Natural killer cell treated with Interleukin-12 subunit alpha and Interleukin-12 subunit beta and Interleukin-15 and Interleukin-18, amount 100 ng/mL, for 72 hours (primary cell): Measurements from ENCODE around the gene MAEA. TPM values are rescaled to one million over a fixed set of nuclear protein-coding genes. Genes with fewer than 3 reads are reported as not detected.
"Not testable (repeated sequence)": the region's sequence is repeated elsewhere in the genome, so short reads cannot be mapped to it uniquely, and the experiment has no call there.

ENCODE experiments used
- ATAC-seq, 2 donors: fragments of 150-1000 bp; cut with Tn5 transposase in 1 of 2; sonication (Bioruptor Pico), chemical (Tn5 transposase) in 1 of 2; 2 replicates each; pipeline ENCODE4 v1.10.0; 2021
- DNase-seq: peaks from one replicate; pipeline ENCODE4 v3.0.0; 2022; ENCODE audit warnings: low spot score
- H3K27ac Mint-ChIP-seq, 2 donors: 1 replicate in 1 of 2; 2 replicates in 1 of 2; pipeline ENCODE4 v1.8.0; 2022; ENCODE audit warnings: mixed read lengths in 2 of 2, mild to moderate bottlenecking in 1 of 2, moderate library complexity in 1 of 2
- H3K27me3 Mint-ChIP-seq, 2 donors: 1 replicate in 1 of 2; 2 replicates in 1 of 2; pipeline ENCODE4 v1.8.0; 2022; ENCODE audit warnings: mixed read lengths in 2 of 2
- H3K36me3 Mint-ChIP-seq: one replicate; pipeline ENCODE4 v1.8.0; 2022; ENCODE audit warnings: mixed read lengths
- H3K4me1 Mint-ChIP-seq, 2 donors: 1 replicate in 1 of 2; 2 replicates in 1 of 2; pipeline ENCODE4 v1.8.0; 2022; ENCODE audit warnings: low read depth in 2 of 2, mixed read lengths in 2 of 2, mild to moderate bottlenecking in 1 of 2
- H3K4me3 Mint-ChIP-seq: one replicate; pipeline ENCODE4 v1.8.0; 2022; ENCODE audit warnings: mixed read lengths
- H3K9me3 Mint-ChIP-seq: 2 replicates; pipeline ENCODE4 v1.8.0; 2022; ENCODE audit warnings: mixed read lengths
- total RNA-seq, 2 donors: library from RNA; stranded (reverse); gene quantifications; one replicate each; pipeline ENCODE4 v1.2.3, GENCODE V29; 2022

Gene MAEA
- total RNA-seq, 2 donors from 2014 or later = 60.1 to 93.7 TPM

DNA sequence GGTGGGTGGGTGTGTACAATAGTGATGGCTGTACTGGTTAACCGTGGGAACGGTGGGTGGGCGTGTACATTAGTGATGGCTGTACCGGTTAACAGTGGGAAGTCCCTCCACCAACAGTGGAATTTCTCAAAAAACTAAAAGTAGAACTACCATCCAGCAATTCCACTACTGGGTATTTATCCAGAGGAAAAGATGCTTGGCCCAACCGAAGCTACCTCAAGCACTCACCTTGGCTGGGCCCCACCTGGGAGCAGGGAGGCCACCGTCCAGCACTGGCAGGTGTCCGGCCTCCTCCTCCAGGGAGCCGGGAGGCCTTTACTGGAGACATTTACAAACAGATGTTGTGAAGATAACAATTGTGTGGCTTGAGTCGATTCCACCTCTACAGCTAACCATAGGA, 6.0 kb upstream of the MAEA start:
- no peak overlapping the region for H3K4me3 Mint-ChIP-seq
- no peak overlapping the region for H3K27ac Mint-ChIP-seq
- no peak for ATAC-seq
- H3K36me3 Mint-ChIP-seq = no peaks in the 10 kb centered on the region
- no peak for DNase-seq
- no peaks in the 10 kb centered on the region for H3K9me3 Mint-ChIP-seq
- H3K27me3 Mint-ChIP-seq = no peaks in the 10 kb centered on the region
- peaks cover 0 to 4% of the 10 kb centered on the region in 2 donors for H3K4me1 Mint-ChIP-seq

DNA sequence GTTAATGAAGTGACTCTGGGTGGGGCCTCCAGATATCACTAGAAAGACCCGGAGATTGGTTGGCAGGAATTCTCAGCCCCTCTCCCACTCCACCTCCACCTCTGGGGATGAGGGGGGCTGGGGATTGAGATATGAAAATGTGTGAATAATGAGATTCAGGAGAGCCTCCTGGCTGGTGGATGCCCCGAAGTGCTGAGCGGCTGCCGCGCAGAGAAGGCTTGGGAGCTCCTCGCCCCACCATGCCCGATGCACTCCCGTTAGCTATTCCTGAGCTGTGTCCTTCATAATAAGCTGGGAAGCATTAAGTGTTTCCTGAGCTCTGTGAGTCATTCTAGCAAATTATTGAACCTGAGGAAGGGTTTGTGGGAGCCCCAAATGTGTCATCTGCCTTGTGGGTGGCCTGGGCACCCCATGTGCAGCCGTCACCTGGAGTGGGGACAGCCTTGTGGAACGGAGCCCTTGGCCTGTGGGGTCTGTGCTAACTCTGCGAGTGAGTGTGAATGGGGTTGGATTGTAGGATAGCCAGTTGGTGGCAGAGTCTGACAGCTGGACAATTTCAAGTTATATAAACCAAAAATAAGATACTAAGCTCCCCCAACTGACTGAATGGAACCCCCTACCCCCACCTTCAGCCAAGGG, 4.4 kb upstream of the MAEA start:
- DNase-seq (no peak), ATAC-seq (no peak)
- Mint-ChIP-seq H3K9me3 (no peaks in the 10 kb centered on the region), H3K27ac (no peak overlapping the region), H3K36me3 (no peaks in the 10 kb centered on the region), H3K4me3 (no peak overlapping the region), H3K27me3 (no peaks in the 10 kb centered on the region), H3K4me1 (peaks cover 0 to 5% of the 10 kb centered on the region in 2 donors)

DNA sequence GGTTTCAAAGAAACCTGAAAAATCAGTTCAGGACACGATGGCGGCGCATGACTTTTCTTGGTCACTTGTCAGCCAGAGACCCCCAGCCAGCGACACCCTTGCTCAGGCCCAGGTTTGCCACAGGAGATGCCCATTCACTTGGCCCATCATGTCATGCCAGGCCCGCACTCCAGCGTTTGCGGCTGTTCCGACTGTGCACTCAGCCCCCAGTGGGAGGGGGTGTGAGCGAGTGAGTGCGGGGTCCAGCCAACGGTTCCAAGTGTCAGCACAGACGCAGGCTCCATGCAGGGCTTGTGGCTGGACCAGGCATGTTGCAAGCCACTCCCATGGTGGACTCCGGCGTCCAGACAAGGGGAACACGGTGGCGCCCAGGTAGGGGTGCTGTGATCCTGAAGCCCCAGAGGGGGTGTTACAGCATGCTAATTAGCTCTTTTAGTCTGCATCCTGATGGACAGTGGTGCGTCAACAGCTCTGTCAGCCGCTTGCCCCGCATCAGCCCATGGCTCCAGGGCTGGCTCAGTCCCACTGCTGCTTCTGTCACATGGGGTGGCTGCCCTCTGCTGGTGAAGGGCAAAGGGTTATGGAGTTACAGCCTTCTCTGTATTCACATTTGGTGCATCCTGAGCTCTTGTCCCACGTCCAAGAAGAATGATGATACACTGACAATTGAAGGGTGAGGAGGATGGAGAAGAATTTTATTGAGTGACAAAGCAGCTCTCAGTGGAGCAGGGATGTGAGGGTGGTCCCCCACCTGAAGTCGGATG, 3.7 kb upstream of the MAEA start:
- no peak for DNase-seq
- ATAC-seq = no peak
- Mint-ChIP-seq H3K36me3 (no peaks in the 10 kb centered on the region), H3K4me1 (peaks cover 7 to 12% of the 10 kb centered on the region in 2 donors), H3K4me3 (no peak overlapping the region), H3K27me3 (no peaks in the 10 kb centered on the region), H3K27ac (no peak overlapping the region), H3K9me3 (no peaks in the 10 kb centered on the region)

DNA sequence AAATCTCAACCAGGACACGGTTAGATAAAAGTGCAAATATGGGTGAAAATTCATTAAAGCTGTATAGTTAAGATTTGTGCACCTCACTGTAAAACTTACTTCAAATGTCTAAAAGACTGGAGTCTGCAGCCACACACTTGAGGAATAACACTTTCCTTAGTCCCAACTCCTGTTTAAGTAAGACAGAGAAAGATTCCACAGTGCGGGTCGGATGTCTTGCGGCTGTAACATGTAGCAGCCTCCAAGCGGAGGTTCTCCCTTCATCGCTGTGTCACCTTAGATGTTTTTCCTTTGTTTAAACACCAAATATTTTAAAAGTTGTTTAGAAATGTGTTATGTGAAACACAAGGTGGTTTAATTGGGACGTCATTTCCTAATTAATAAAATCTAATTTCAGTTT, 905 bp upstream of the MAEA start:
- ATAC-seq (no peak), DNase-seq (no peak)
- H3K27ac Mint-ChIP-seq = peak overlapping the region; percentile 81 to 91
- H3K27me3 Mint-ChIP-seq = no peaks in the 10 kb centered on the region
- H3K36me3 Mint-ChIP-seq = no peaks in the 10 kb centered on the region
- peak overlapping the region; percentile 77 for H3K4me3 Mint-ChIP-seq
- H3K9me3 Mint-ChIP-seq = no peaks in the 10 kb centered on the region
- H3K4me1 Mint-ChIP-seq = peaks cover 24 to 27% of the 10 kb centered on the region in 2 donors

DNA sequence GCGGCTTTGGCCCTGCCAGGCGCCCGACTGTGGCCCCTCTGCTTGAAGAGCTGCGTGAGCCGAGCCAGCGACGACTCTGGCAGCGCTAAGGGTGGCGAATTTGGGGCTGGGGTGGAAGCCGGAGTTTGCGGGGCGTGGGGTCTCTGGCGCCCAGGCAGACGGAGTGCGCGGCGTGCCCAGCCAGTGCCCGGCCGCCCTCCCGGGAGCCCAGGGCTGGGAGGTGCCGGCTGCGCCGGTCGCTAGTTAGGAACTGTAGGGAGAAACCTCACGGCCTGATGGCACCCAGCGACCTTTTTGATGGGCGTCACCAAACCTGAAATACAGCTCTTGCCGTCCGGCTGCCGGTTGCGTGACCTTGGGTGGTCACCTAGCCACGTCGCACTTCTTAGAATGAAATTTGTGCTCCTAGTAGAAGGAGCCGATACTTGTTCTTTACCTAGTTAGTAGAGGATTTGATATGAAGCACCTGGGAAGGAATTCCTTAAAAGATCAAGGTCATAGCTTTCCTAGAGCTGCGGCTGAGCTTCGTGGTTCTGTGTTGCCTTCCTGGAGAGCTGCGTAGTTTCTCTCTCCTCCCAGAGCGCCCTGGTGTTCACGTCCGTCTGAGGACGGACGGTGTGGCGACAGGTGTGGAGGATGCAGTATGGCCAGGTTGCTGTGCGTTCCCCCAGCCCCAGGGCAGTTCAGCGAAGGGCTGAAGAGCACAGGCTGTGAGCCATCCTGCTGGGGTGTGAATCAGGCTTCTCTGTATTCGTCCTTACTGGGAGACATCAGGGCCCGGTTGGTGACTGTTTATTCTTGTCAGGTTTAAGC, 680 bp downstream of the MAEA start:
- Mint-ChIP-seq H3K27me3 (no peaks in the 10 kb centered on the region), H3K27ac (peak overlapping the region; percentile 91 to 95), H3K36me3 (no peaks in the 10 kb centered on the region), H3K4me3 (peak overlapping the region; percentile 98), H3K9me3 (no peaks in the 10 kb centered on the region), H3K4me1 (peaks cover 27 to 28% of the 10 kb centered on the region in 2 donors)
- no peak for DNase-seq
- ATAC-seq = no peak

DNA sequence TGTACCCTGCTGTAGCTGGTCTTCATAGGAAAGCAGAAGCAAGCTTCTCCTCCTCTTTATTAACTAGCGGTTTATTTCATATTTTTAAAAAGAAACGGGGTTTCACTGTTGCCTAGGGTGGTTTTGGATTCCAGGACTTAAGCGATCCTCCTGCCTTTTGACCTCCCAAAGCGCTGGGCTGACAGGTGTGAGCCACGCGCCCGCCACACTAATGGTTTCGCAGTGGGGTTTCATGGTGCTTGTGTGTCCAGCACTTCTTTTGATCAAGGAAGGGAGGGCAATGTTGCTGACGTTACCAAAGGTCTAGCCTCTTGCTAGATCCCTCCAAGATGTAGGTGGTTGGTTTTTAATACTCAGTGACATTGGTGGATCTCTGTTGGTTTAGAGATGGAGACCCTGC, 1.4 kb downstream of the MAEA start:
- H3K27me3 Mint-ChIP-seq = no peaks in the 10 kb centered on the region
- DNase-seq (no peak), ATAC-seq (no peak)
- no peaks in the 10 kb centered on the region for H3K9me3 Mint-ChIP-seq
- H3K27ac Mint-ChIP-seq = peak overlapping the region; percentile 91 to 95
- H3K4me3 Mint-ChIP-seq = peak overlapping the region; percentile 98
- H3K4me1 Mint-ChIP-seq = peaks cover 27 to 28% of the 10 kb centered on the region in 2 donors
- H3K36me3 Mint-ChIP-seq = no peaks in the 10 kb centered on the region

DNA sequence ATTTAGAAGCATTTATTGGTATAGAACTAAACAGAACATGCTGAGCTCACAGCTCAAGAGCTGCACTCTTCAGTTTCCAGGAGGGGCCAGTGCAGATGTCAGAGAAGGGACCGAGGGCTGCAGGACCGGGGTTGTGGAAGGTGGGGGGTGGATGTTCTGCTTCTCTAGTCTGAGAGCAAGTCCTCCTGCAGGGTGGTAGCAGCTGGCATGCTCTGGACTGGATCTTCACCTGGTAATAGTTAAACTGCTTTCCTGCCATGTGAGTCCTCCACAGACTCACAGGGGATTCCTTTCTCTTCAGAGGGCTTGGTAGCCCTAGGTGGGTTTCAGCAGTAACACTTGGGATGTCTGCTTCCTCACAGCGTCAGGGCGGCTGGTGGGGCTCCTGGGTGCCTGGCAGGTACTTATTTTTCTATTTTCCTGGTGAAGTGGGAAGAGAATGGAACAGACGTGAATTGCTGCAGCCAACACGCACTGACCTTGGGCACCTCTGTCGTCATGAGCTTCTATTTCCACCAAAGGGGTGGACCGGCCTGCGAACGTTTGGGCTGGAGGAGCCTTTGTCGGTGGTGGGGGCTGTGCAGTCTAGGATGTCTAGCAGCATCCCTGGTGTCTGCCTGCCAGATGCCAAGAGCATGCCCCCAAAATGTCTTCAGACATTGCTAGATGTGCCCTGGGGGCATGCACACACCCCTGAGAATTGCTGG, 2.5 kb downstream of the MAEA start:
- Mint-ChIP-seq H3K9me3 (no peaks in the 10 kb centered on the region), H3K27ac (peak overlapping the region; percentile 91 to 95), H3K4me1 (peaks cover 34 to 36% of the 10 kb centered on the region in 2 donors), H3K4me3 (peak overlapping the region; percentile 98), H3K36me3 (no peaks in the 10 kb centered on the region), H3K27me3 (no peaks in the 10 kb centered on the region)
- ATAC-seq (no peak), DNase-seq (no peak)

DNA sequence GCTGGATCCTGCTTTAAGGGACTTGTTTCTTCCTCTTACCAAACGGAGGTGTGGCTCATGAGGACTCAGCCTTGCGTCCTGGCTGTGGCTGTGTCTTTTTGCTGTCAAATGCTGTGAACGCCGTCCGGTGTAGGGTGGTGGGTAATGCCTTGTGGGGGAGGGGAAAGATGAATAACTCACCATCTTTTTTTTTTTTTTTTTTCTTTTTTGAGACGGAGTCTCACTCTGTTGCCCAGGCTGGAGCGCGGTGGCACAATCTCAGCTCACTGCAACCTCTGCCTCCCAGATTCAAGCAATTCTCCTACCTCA, 3.0 kb downstream of the MAEA start:
- H3K4me1 Mint-ChIP-seq = peaks cover 34 to 38% of the 10 kb centered on the region in 2 donors
- not testable (repeated sequence) for H3K9me3 Mint-ChIP-seq, ATAC-seq, H3K36me3 Mint-ChIP-seq, H3K27me3 Mint-ChIP-seq, H3K4me3 Mint-ChIP-seq, DNase-seq
- H3K27ac Mint-ChIP-seq = peak overlapping the region in 1 of 2 donors; percentile 91

GRCh38 chr4:1293531-1293941, 3.8 kb downstream of the MAEA start:
- no peak overlapping the region for H3K4me3 Mint-ChIP-seq
- H3K36me3 Mint-ChIP-seq = no peaks in the 10 kb centered on the region
- peak overlapping the region in 1 of 2 donors; percentile 73 for H3K27ac Mint-ChIP-seq
- H3K9me3 Mint-ChIP-seq = no peaks in the 10 kb centered on the region
- DNase-seq = no peak
- H3K4me1 Mint-ChIP-seq = peaks cover 41% of the 10 kb centered on the region in 2 donors
- H3K27me3 Mint-ChIP-seq = no peaks in the 10 kb centered on the region
- no peak for ATAC-seq

DNA sequence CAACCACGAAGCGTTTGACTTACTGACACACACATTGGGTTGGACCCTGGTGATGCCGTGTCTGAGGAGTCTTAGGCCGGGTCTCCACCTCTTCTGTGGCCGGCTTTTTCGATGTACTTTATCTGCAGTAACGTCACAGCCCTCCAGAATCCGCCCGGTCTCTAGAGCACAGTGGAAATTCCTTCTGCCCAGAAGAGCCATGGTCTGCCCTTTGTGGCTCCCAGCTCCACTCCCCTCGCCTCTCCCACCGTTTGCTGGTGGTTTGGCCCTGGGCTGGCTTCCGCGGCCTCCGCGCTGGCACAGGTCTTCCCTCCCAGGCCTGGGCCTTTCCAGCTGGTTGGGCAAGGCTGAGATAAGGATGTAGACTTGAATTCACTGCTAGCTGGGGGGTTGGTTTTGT, 4.3 kb downstream of the MAEA start:
- H3K27me3 Mint-ChIP-seq = no peaks in the 10 kb centered on the region
- H3K4me3 Mint-ChIP-seq = no peak overlapping the region
- DNase-seq = no peak
- no peaks in the 10 kb centered on the region for H3K9me3 Mint-ChIP-seq
- H3K36me3 Mint-ChIP-seq = peaks cover 1% of the 10 kb centered on the region
- H3K27ac Mint-ChIP-seq = peak overlapping the region in 1 of 2 donors; percentile 73
- ATAC-seq = no peak
- peaks cover 40 to 42% of the 10 kb centered on the region in 2 donors for H3K4me1 Mint-ChIP-seq

GRCh38 chr4:1294424-1294823, 4.7 kb downstream of the MAEA start:
- Mint-ChIP-seq H3K27me3 (no peaks in the 10 kb centered on the region), H3K27ac (no peak overlapping the region), H3K4me1 (peaks cover 45 to 46% of the 10 kb centered on the region in 2 donors), H3K9me3 (no peaks in the 10 kb centered on the region), H3K36me3 (peaks cover 5% of the 10 kb centered on the region), H3K4me3 (no peak overlapping the region)
- ATAC-seq = no peak
- no peak for DNase-seq

DNA sequence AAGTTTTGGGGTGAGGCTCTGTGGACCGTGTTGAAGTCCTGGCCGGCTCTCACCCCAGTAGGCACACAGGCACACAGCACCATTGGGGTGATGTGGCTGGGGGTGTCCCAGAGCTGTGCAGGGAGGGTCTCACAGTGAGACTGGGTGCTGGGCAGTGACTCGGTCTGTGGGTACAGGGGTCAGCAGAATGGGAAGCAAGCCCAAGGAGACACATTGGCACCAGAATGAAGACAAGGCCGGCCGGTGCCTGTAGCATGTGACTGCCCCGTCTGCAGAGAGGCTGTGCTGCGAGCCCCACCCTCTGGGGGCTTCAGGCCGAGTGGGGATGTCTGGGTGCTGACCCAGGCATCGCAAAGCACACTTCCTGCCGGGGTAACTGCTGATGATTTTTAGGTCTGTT, 5.2 kb downstream of the MAEA start:
- ATAC-seq = no peak
- H3K4me3 Mint-ChIP-seq = no peak overlapping the region
- peaks cover 49 to 51% of the 10 kb centered on the region in 2 donors for H3K4me1 Mint-ChIP-seq
- H3K36me3 Mint-ChIP-seq = peaks cover 9% of the 10 kb centered on the region
- H3K27me3 Mint-ChIP-seq = no peaks in the 10 kb centered on the region
- DNase-seq = no peak
- no peaks in the 10 kb centered on the region for H3K9me3 Mint-ChIP-seq
- no peak overlapping the region for H3K27ac Mint-ChIP-seq

- no peak for DNase-seq
- H3K27me3 Mint-ChIP-seq = no peaks in the 10 kb centered on the region
- H3K9me3 Mint-ChIP-seq = no peaks in the 10 kb centered on the region
- no peak overlapping the region for H3K4me3 Mint-ChIP-seq
- H3K4me1 Mint-ChIP-seq = peaks cover 49 to 50% of the 10 kb centered on the region in 2 donors
- peaks cover 9% of the 10 kb centered on the region for H3K36me3 Mint-ChIP-seq
- no peak overlapping the region for H3K27ac Mint-ChIP-seq
- no peak for ATAC-seq
These were observed 5.8 kb downstream of the MAEA start for GRCh38 chr4:1295405-1296055.
